Liver (tissue), 9 donors: ENCODE measurements around the gene FASTKD2. TPM values are rescaled to one million over a fixed set of nuclear protein-coding genes. Genes with fewer than 3 reads are reported as not detected.

Experiments used
- DNase-seq: peaks from one replicate; pipeline ENCODE4 v3.0.0-alpha.2; 2017; ENCODE audit warnings: low spot score
- H3K27ac ChIP-seq, 2 donors: one replicate each; pipeline ENCODE4 v1.7.0; 2013; ENCODE audit warnings: inconsistent platforms in 2 of 2, low read length in 2 of 2, control low read depth in 1 of 2, low read depth in 1 of 2, mild to moderate bottlenecking in 1 of 2
- H3K27me3 ChIP-seq, 4 donors: one replicate each; pipeline versions ENCODE4 v1.6.1 to v1.7.0; 2013; ENCODE audit warnings: low read length in 3 of 4, inconsistent platforms in 1 of 4, mild to moderate bottlenecking in 1 of 4, moderate library complexity in 1 of 4; ENCODE audit not compliant: control insufficient read depth in 4 of 4, insufficient read depth in 4 of 4
- H3K36me3 ChIP-seq, 4 donors: one replicate each; pipeline versions ENCODE4 v1.6.1 to v1.7.0; 2013; ENCODE audit warnings: low read length in 3 of 4, mild to moderate bottlenecking in 3 of 4, low read depth in 1 of 4, moderate library complexity in 1 of 4; ENCODE audit not compliant: control insufficient read depth in 4 of 4, insufficient read depth in 3 of 4
- H3K4me1 ChIP-seq, 4 donors: one replicate each; pipeline versions ENCODE4 v1.6.1 to v1.7.0; 2013; ENCODE audit warnings: low read length in 3 of 4, mild to moderate bottlenecking in 3 of 4, moderate library complexity in 1 of 4; ENCODE audit not compliant: control insufficient read depth in 4 of 4, insufficient read depth in 4 of 4
- H3K4me3 ChIP-seq, 3 donors: one replicate each; pipeline versions ENCODE4 v1.6.1 to v1.7.0; 2013; ENCODE audit warnings: low read length in 3 of 3, control low read depth in 1 of 3, low read depth in 1 of 3, mild to moderate bottlenecking in 1 of 3
- H3K9ac ChIP-seq, 2 donors: one replicate each; pipeline ENCODE4 v1.7.0; 2013; ENCODE audit warnings: low read length in 2 of 2, mild to moderate bottlenecking in 2 of 2, moderate library complexity in 2 of 2, control low read depth in 1 of 2, low read depth in 1 of 2
- H3K9me3 ChIP-seq, 4 donors: one replicate each; pipeline versions ENCODE4 v1.6.1 to v1.7.0; 2013; ENCODE audit warnings: low read length in 3 of 4; ENCODE audit not compliant: control insufficient read depth in 4 of 4
- ATF3 ChIP-seq: IDR thresholded peaks from 2 replicates; pipeline ENCODE4 v1.6.1; 2016; ENCODE audit warnings: antibody characterized with exemption
- CTCF ChIP-seq: fragments of 150-350 bp; IDR thresholded peaks from 2 replicates; pipeline ENCODE4 v1.5.1; 2017; ENCODE audit warnings: improper control_type of control experiment, low read depth, low read length; ENCODE audit not compliant: missing input control
- FOXA2 ChIP-seq: IDR thresholded peaks from 2 replicates; pipeline ENCODE4 v1.6.1; 2016; ENCODE audit warnings: antibody characterized with exemption
- HNF4G ChIP-seq: IDR thresholded peaks from 2 replicates; pipeline ENCODE4 v1.6.1; 2016; ENCODE audit warnings: antibody characterized with exemption
- JUND ChIP-seq, 2 donors: IDR thresholded peaks; 2 replicates each; pipeline ENCODE4 v1.6.1; 2016; ENCODE audit warnings: antibody characterized with exemption in 2 of 2
- WGBS: extraction: QIAGEN DNeasy Blood & Tissue Kit; methylation state at CpG from one replicate; pipeline ENCODE4 v1.1.7; 2013; 5-methylcytosine and 5-hydroxymethylcytosine counted together
- polyA plus RNA-seq, 2 donors: library from polyadenylated mRNA; stranded (reverse) in 1 of 2; unstranded in 1 of 2; fragments of 200-250 nt in 1 of 2; fragments of >200 nt in 1 of 2; fragmentation: Nextera tagmentation in 1 of 2; extraction: Ambion mirVana in 1 of 2; gene quantifications; one replicate each; pipeline versions ENCODE4 v1.2.1 to v1.2.3, GENCODE V29; 2013 to 2015
- total RNA-seq, 2 donors: library from RNA; depleted of rRNA; stranded (reverse); fragments of >200 nt; gene quantifications; one replicate each; pipeline ENCODE4 v1.2.3, GENCODE V29; 2014
- TF ChIP-seq, protein P1 (sequence below): IDR thresholded peaks from 2 replicates; pipeline ENCODE4 v1.6.1; 2016; ENCODE audit warnings: antibody characterized with exemption
- TF ChIP-seq, protein P2 (sequence below): IDR thresholded peaks from 2 replicates; pipeline ENCODE4 v1.6.1; 2016; ENCODE audit warnings: antibody characterized with exemption, mild to moderate bottlenecking
- TF ChIP-seq, protein P3 (sequence below): IDR thresholded peaks from 2 replicates; pipeline ENCODE4 v1.6.1; 2016; ENCODE audit warnings: antibody characterized with exemption
- donor health status: healthy.
- donor health status: healthy.
- donor health status: healthy.
- donor health status: healthy.
- donor health status: healthy.

Gene FASTKD2
- total and polyA plus RNA-seq, 4 donors, result 12.5 to 36.3 (median 15.0) TPM

- Histone ChIP-seq H3K9me3 (no peaks in the 10 kb centered on the region), H3K4me1 (no peaks in the 10 kb centered on the region), H3K4me3 (no peak overlapping the region), H3K27me3 (no peaks in the 10 kb centered on the region), H3K36me3 (peaks cover 8 to 46% (median 29%) of the 10 kb centered on the region in 4 donors), H3K27ac (no peak overlapping the region), H3K9ac (no peak overlapping the region)
- 98% methylated on average over 2 of the region's 2 CpGs for WGBS
- TF ChIP-seq, protein P1, sequence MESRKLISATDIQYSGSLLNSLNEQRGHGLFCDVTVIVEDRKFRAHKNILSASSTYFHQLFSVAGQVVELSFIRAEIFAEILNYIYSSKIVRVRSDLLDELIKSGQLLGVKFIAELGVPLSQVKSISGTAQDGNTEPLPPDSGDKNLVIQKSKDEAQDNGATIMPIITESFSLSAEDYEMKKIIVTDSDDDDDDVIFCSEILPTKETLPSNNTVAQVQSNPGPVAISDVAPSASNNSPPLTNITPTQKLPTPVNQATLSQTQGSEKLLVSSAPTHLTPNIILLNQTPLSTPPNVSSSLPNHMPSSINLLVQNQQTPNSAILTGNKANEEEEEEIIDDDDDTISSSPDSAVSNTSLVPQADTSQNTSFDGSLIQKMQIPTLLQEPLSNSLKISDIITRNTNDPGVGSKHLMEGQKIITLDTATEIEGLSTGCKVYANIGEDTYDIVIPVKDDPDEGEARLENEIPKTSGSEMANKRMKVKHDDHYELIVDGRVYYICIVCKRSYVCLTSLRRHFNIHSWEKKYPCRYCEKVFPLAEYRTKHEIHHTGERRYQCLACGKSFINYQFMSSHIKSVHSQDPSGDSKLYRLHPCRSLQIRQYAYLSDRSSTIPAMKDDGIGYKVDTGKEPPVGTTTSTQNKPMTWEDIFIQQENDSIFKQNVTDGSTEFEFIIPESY, result no peak
- TF ChIP-seq FOXA2, result no peak
- TF ChIP-seq, protein P2, sequence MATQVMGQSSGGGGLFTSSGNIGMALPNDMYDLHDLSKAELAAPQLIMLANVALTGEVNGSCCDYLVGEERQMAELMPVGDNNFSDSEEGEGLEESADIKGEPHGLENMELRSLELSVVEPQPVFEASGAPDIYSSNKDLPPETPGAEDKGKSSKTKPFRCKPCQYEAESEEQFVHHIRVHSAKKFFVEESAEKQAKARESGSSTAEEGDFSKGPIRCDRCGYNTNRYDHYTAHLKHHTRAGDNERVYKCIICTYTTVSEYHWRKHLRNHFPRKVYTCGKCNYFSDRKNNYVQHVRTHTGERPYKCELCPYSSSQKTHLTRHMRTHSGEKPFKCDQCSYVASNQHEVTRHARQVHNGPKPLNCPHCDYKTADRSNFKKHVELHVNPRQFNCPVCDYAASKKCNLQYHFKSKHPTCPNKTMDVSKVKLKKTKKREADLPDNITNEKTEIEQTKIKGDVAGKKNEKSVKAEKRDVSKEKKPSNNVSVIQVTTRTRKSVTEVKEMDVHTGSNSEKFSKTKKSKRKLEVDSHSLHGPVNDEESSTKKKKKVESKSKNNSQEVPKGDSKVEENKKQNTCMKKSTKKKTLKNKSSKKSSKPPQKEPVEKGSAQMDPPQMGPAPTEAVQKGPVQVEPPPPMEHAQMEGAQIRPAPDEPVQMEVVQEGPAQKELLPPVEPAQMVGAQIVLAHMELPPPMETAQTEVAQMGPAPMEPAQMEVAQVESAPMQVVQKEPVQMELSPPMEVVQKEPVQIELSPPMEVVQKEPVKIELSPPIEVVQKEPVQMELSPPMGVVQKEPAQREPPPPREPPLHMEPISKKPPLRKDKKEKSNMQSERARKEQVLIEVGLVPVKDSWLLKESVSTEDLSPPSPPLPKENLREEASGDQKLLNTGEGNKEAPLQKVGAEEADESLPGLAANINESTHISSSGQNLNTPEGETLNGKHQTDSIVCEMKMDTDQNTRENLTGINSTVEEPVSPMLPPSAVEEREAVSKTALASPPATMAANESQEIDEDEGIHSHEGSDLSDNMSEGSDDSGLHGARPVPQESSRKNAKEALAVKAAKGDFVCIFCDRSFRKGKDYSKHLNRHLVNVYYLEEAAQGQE, result no peak
- DNase-seq, result no peak
Measured at GRCh38 chr2:206780671-206781070, 15.3 kb downstream of the FASTKD2 start.

- no peak for DNase-seq
- no peak overlapping the region for H3K4me3 ChIP-seq
- peak; percentile 18 for TF ChIP-seq CTCF
- TF ChIP-seq, protein P3, sequence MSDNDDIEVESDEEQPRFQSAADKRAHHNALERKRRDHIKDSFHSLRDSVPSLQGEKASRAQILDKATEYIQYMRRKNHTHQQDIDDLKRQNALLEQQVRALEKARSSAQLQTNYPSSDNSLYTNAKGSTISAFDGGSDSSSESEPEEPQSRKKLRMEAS, result no peak
- H3K36me3 ChIP-seq, result peaks cover 9 to 59% (median 43%) of the 10 kb centered on the region in 4 donors
- 94% methylated on average over 2 of the region's 2 CpGs for WGBS
- no peaks in the 10 kb centered on the region for H3K27me3 ChIP-seq
- H3K27ac ChIP-seq, result no peak overlapping the region
- no peaks in the 10 kb centered on the region for H3K4me1 ChIP-seq
- H3K9me3 ChIP-seq, result no peaks in the 10 kb centered on the region
- H3K9ac ChIP-seq, result no peak overlapping the region
Measured at GRCh38 chr2:206783718-206784117, 18.3 kb downstream of the FASTKD2 start.

- no peak overlapping the region for H3K27ac ChIP-seq
- H3K9me3 ChIP-seq, result no peaks in the 10 kb centered on the region
- 89% methylated on average over 7 of the region's 7 CpGs for WGBS
- peaks cover 9 to 63% (median 44%) of the 10 kb centered on the region in 4 donors for H3K36me3 ChIP-seq
- no peak overlapping the region for H3K4me3 ChIP-seq
- H3K9ac ChIP-seq, result no peak overlapping the region
- H3K27me3 ChIP-seq, result no peaks in the 10 kb centered on the region
- H3K4me1 ChIP-seq, result no peaks in the 10 kb centered on the region
- DNase-seq, result no peak
- TF ChIP-seq ATF3 (no peak), HNF4G (no peak), JUND (IDR thresholded peaks at IDR 0.05) (no peak)
- TF ChIP-seq, protein P3, result no peak
- TF ChIP-seq, protein P1, result no peak
- TF ChIP-seq, protein P2, result no peak
Measured at GRCh38 chr2:206784559-206785353, 19.4 kb downstream of the FASTKD2 start.
